Muscle layer of colon (tissue), 2 donors: ENCODE results near the gene CFL1.

Experiments
- H3K27ac ChIP-seq: one replicate; pipeline ENCODE4 v1.7.0; 2013; ENCODE audit warnings: low read depth, mild to moderate bottlenecking, low read length, moderate library complexity
- H3K27me3 ChIP-seq, 2 donors: one replicate each; pipeline ENCODE4 v1.7.0; 2013; ENCODE audit warnings: low read length in 2 of 2, mild to moderate bottlenecking in 2 of 2; ENCODE audit not compliant: insufficient read depth in 2 of 2, control insufficient read depth in 1 of 2
- H3K36me3 ChIP-seq: one replicate; pipeline ENCODE4 v1.7.0; 2013; ENCODE audit warnings: mild to moderate bottlenecking, low read length; ENCODE audit not compliant: insufficient read depth
- H3K4me1 ChIP-seq: one replicate; pipeline ENCODE4 v1.7.0; 2013; ENCODE audit warnings: mild to moderate bottlenecking, low read length; ENCODE audit not compliant: insufficient read depth
- H3K4me3 ChIP-seq, 2 donors: one replicate each; pipeline ENCODE4 v1.7.0; 2013; ENCODE audit warnings: low read length in 2 of 2, low read depth in 1 of 2, mild to moderate bottlenecking in 1 of 2, moderate library complexity in 1 of 2
- H3K9ac ChIP-seq: one replicate; pipeline ENCODE4 v1.7.0; 2013; ENCODE audit warnings: low read length
- H3K9me3 ChIP-seq: one replicate; pipeline ENCODE4 v1.7.0; 2013; ENCODE audit warnings: mild to moderate bottlenecking, low read length
- donor health status: abdominal sarcoma.
- donor health status: Adenocarcinoma of cecum.

CFL1 gene

GRCh38 chr11:65885808-65886536 lies 28.0 kb upstream of the CFL1 start:
- Histone ChIP-seq H3K36me3 (peaks cover 37% of the 10 kb centered on the region), H3K27ac (no peak overlapping the region), H3K9ac (no peak overlapping the region), H3K9me3 (no peaks in the 10 kb centered on the region), H3K27me3 (no peaks in the 10 kb centered on the region), H3K4me1 (peaks cover 41% of the 10 kb centered on the region), H3K4me3 (no peak overlapping the region)

GRCh38 chr11:65885231-65885630 lies 27.3 kb upstream of the CFL1 start:
- Histone ChIP-seq H3K27me3 (no peaks in the 10 kb centered on the region), H3K27ac (no peak overlapping the region), H3K9ac (no peak overlapping the region), H3K36me3 (peaks cover 37% of the 10 kb centered on the region), H3K9me3 (no peaks in the 10 kb centered on the region), H3K4me3 (no peak overlapping the region), H3K4me1 (peaks cover 41% of the 10 kb centered on the region)

GRCh38 chr11:65884716-65885092 lies 26.7 kb upstream of the CFL1 start:
- Histone ChIP-seq H3K9ac (no peak overlapping the region), H3K27me3 (no peaks in the 10 kb centered on the region), H3K4me1 (peaks cover 36% of the 10 kb centered on the region), H3K36me3 (peaks cover 37% of the 10 kb centered on the region), H3K4me3 (no peak overlapping the region), H3K27ac (no peak overlapping the region), H3K9me3 (no peaks in the 10 kb centered on the region)

- peaks cover 37% of the 10 kb centered on the region for H3K36me3 ChIP-seq
- peaks cover 29% of the 10 kb centered on the region for H3K4me1 ChIP-seq
- H3K27ac ChIP-seq: no peak overlapping the region
- no peaks in the 10 kb centered on the region for H3K27me3 ChIP-seq
- no peak overlapping the region for H3K9ac ChIP-seq
- H3K4me3 ChIP-seq: no peak overlapping the region
- no peaks in the 10 kb centered on the region for H3K9me3 ChIP-seq
Observed at GRCh38 chr11:65883786-65884715, 26.1 kb upstream of the CFL1 start.

- Histone ChIP-seq H3K27me3 (no peaks in the 10 kb centered on the region), H3K36me3 (peaks cover 37% of the 10 kb centered on the region), H3K4me3 (no peak overlapping the region), H3K9ac (no peak overlapping the region), H3K9me3 (no peaks in the 10 kb centered on the region), H3K4me1 (peaks cover 24% of the 10 kb centered on the region), H3K27ac (no peak overlapping the region)
Observed at GRCh38 chr11:65883058-65883761, 25.2 kb upstream of the CFL1 start.

- no peak overlapping the region for H3K4me3 ChIP-seq
- H3K36me3 ChIP-seq: peaks cover 37% of the 10 kb centered on the region
- H3K4me1 ChIP-seq: peaks cover 19% of the 10 kb centered on the region
- no peak overlapping the region for H3K27ac ChIP-seq
- H3K27me3 ChIP-seq: no peaks in the 10 kb centered on the region
- no peaks in the 10 kb centered on the region for H3K9me3 ChIP-seq
- no peak overlapping the region for H3K9ac ChIP-seq
Observed at GRCh38 chr11:65882120-65883057, 24.4 kb upstream of the CFL1 start.

GRCh38 chr11:65880844-65881421 lies 23.0 kb upstream of the CFL1 start:
- H3K4me3 ChIP-seq: no peak overlapping the region
- H3K4me1 ChIP-seq: peaks cover 10% of the 10 kb centered on the region
- no peak overlapping the region for H3K9ac ChIP-seq
- no peak overlapping the region for H3K27ac ChIP-seq
- H3K9me3 ChIP-seq: no peaks in the 10 kb centered on the region
- H3K36me3 ChIP-seq: peaks cover 27% of the 10 kb centered on the region
- no peaks in the 10 kb centered on the region for H3K27me3 ChIP-seq

GRCh38 chr11:65880027-65880426 lies 22.0 kb upstream of the CFL1 start:
- Histone ChIP-seq H3K4me3 (no peak overlapping the region), H3K36me3 (peaks cover 18% of the 10 kb centered on the region), H3K9me3 (no peaks in the 10 kb centered on the region), H3K9ac (no peak overlapping the region), H3K27ac (no peak overlapping the region), H3K4me1 (peaks cover 10% of the 10 kb centered on the region), H3K27me3 (no peaks in the 10 kb centered on the region)

- H3K4me3 ChIP-seq: no peak within 1 kb of the TSS
- H3K27ac ChIP-seq: no peak within 1 kb of the TSS
- peaks cover 16% of the 10 kb centered on the region for H3K36me3 ChIP-seq
- no peaks in the 10 kb centered on the region for H3K9me3 ChIP-seq
- no peaks in the 10 kb centered on the region for H3K27me3 ChIP-seq
- H3K9ac ChIP-seq: no peak within 1 kb of the TSS
- peaks cover 6% of the 10 kb centered on the region for H3K4me1 ChIP-seq
Observed at GRCh38 chr11:65879617-65880016, 21.6 kb upstream of the CFL1 start, which contains the start of gene CTSW. Gene CTSW (plus strand): TSS chr11:65879837. CDS start chr11:65879855, 18 bp downstream.

GRCh38 chr11:65873318-65874156 lies 15.6 kb upstream of the CFL1 start:
- peak overlapping the region; percentile 59 to 76 for H3K4me3 ChIP-seq
- peak overlapping the region; percentile 46 for H3K9ac ChIP-seq
- no peaks in the 10 kb centered on the region for H3K9me3 ChIP-seq
- peaks cover 20% of the 10 kb centered on the region for H3K4me1 ChIP-seq
- no peaks in the 10 kb centered on the region for H3K27me3 ChIP-seq
- H3K27ac ChIP-seq: peak overlapping the region; percentile 56
- H3K36me3 ChIP-seq: peaks cover 24% of the 10 kb centered on the region
